ENCODE measurements around the gene WIPF1.

WIPF1 gene

GRCh38 chr2:174529916-174530315 is 67.7 kb downstream of the WIPF1 start:
- DNase-seq, result no peak

GRCh38 chr2:174527959-174528358 is 69.6 kb downstream of the WIPF1 start:
- DNase-seq, result no peak

- DNase-seq, result no peak
These were observed 70.4 kb downstream of the WIPF1 start for GRCh38 chr2:174527101-174527721.

GRCh38 chr2:174524527-174524926 is 73.1 kb downstream of the WIPF1 start:
- no peak for DNase-seq

GRCh38 chr2:174522553-174522952 is 75.1 kb downstream of the WIPF1 start:
- DNase-seq, result no peak

GRCh38 chr2:174518395-174518794 is 79.2 kb downstream of the WIPF1 start:
- DNase-seq, result no peak

- DNase-seq, result no peak
These were observed 80.9 kb downstream of the WIPF1 start for GRCh38 chr2:174516501-174517378.

- DNase-seq, result no peak
These were observed 85.3 kb downstream of the WIPF1 start for GRCh38 chr2:174512345-174512744.

- no peak for DNase-seq
These were observed 85.9 kb downstream of the WIPF1 start for GRCh38 chr2:174511580-174512260.

GRCh38 chr2:174510583-174511189 is 86.9 kb downstream of the WIPF1 start:
- no peak for DNase-seq

Data from NCI-H510A (cell line).